Fibroblast of skin of right quadriceps (primary cell): ENCODE measurements around the gene KCNK10.
A peak's percentile ranks its signal among the peaks of the same experiment; 100 is the strongest.
"Not testable (repeated sequence)": the region's sequence is repeated elsewhere in the genome, so short reads cannot be mapped to it uniquely, and the experiment has no call there.

ENCODE experiments used
- DNase-seq: peaks from one replicate; pipeline ENCODE4 v3.0.0-alpha.2; 2013

KCNK10 gene

DNA sequence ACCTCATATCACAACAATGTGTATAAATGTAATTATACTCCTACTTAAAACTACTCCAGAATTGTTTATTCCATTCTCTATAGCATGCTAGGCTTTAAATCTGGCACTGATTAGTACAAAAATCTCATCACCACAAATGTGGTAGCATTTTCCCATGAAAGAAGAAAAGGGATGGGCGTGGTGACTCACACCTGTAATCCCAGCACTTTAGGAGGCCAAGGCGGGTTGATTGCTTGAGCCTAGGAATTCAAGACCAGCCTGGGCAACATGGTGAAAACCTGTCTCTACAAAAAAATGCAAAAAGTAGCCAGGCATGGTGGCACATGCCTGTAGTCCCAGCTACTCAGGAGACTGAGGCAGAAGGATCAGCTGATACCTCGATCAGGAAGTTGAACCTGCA lies 61.8 kb downstream of the KCNK10 start:
- not testable (repeated sequence) for DNase-seq

DNA sequence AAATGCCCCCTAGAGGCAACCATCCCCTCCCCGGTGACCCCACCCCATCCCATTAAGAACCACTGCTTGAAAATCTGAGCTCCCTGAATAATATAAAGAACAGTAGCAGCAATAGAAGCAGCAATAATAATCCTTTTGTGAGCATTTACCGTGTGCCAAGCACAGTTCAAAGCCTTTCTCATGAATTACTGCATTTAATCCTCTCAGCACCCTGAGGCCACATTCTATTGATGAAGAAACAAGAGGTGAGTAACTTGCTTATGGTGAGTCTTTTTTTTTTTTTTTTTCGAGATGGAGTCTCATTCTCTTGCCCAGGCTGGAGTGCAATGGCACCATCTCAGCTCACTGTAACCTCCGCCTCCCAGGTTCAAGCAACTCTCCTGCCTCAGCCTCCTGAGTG lies 65.0 kb downstream of the KCNK10 start:
- DNase-seq: no peak

- DNase-seq: no peak
Measured at GRCh38 chr14:88256997-88257950, 65.8 kb downstream of the KCNK10 start.

DNA sequence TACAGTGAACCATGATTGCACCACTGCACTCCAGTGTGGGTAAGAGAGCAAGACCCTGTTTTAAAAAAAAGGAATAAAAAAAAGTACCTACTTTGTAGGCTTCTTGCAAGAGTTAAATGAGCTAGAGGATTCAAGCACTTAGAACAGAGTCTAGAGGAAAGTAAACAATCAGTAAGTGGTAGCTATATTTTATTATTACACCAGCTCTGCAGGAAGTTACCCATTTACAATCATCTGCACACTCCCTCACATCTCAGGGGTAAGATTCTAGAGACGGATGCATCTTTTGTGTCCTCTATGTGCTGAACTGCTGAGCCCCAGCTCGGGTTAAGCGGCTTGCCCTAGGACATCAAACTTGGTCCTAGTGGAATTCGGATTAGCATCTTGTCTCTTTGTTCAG lies 67.3 kb downstream of the KCNK10 start:
- no peak for DNase-seq

GRCh38 chr14:88255196-88255595 lies 67.9 kb downstream of the KCNK10 start:
- no peak for DNase-seq

DNA sequence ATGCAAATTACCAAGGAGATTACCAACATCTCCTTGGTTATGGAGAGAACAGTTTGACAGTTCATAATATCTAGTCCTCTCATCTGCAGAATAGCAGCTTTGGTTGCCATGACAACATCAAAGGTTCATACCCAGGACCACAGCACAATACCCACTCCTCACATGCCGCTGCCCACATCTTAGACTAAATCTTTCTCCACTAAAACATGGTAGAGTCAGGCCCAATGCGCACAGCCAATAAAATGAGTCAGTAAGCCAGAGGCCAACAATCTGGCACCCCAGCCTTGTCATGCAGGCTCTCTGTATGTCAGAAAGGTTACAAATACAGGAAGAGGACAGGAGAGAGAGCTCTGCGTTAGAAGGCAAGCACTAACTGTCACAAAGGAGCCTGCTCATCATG lies 70.6 kb downstream of the KCNK10 start:
- DNase-seq: no peak

DNA sequence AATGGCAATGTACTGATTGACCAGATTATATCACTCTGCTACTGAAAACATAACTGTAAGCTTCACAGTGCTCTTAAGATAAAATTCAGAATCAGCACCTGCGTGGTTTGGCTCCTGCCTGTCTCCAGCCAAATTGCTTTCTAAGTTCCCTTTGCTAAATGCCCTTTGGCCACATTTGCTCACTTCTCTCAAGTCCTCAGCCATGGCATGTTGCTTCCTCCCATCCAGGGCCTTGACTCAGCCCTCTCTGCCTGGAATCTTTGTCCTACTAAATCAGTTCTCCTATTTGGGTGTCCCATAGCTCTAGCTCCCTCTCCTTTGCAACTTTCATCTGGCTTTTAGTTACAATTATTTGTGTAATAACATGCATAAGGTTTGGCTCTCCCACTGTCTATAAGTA lies 71.4 kb downstream of the KCNK10 start:
- no peak for DNase-seq

DNA sequence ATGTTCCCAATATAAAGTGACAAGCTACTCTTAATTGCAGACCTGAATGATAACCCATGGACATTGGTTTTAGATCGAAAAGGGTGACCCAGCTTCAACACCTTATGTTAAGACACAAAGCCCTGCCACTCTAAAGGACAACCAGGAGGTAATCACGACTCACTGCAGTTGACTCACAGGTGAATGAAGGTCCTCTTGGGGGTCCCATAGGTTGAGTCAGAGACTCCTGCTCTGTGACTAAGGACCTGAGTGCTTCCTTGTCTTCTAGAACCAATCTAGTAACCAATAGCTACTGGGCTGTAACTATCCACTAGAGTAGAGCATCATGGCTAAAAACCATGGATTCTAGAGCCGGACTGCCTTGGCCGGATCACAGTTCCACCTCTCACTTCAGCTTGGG lies 73.8 kb downstream of the KCNK10 start:
- no peak for DNase-seq

GRCh38 chr14:88248606-88249005 lies 74.5 kb downstream of the KCNK10 start:
- no peak for DNase-seq

GRCh38 chr14:88247228-88247627 lies 75.8 kb downstream of the KCNK10 start:
- DNase-seq: no peak

DNA sequence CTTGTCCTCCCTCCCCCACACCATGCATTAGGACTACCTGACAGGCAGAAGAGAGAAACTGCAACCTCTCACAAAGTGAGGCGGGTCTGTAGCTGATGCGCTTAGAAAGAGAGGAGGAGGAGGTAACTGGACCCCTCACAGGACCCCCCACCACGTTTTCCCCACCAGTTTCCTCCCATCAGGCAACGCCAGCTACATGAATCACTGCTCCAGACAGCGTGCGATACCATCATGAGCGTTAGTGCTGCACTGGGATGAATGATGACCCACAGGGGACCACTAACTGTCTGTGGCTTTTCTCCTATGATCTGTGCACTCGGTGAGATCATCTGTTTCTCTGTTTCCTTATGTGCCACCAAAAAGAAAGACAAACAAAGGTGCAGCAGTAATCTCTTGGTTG lies 77.7 kb downstream of the KCNK10 start:
- DNase-seq: peak; percentile 28

GRCh38 chr14:88243946-88244345 lies 79.1 kb downstream of the KCNK10 start:
- DNase-seq: no peak

GRCh38 chr14:88242446-88242845 lies 80.6 kb downstream of the KCNK10 start:
- no peak for DNase-seq

DNA sequence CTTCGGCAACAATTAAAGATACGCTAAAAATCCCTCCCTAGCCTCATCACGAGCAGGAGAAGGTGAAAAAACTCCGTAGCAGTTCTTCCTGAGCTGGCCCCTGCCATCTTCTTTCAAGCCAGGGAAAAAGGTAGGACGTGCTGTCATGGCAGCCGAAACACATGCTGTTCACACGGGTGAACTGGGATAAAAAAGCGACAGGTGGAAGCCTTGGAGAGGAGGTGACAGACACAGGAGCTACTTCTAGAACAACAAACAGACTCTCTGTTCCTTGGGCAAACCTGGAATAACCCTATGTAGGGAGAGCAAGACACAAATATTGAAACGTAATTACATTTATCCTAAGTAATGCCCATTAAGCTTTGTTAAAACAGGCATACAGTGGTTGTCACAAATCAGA lies 81.3 kb downstream of the KCNK10 start:
- no peak for DNase-seq

GRCh38 chr14:88234442-88234841 lies 88.6 kb downstream of the KCNK10 start:
- DNase-seq: no peak

GRCh38 chr14:88233915-88234314 lies 89.2 kb downstream of the KCNK10 start:
- DNase-seq: no peak

- no peak for DNase-seq
Measured at GRCh38 chr14:88232771-88233170, 90.3 kb downstream of the KCNK10 start.

DNA sequence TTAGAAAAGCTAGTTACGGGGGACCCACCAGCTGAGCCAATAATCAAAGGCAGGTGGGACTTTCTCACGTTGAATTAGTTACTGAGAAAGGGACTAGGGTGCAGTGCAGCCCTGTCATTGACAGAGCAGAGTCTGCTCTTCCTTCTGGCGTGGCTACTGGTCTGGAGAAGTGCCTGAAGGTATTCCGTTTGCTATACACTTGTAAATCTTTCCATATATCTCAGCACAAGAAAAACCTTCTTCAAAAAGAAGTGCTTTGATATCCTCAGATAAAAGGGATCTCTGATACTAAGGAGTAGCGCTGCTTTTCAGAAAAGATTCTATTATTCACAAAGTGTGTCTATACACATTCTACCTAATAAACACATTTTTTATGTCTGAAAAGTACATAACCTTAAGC lies 91.5 kb downstream of the KCNK10 start:
- DNase-seq: no peak

GRCh38 chr14:88229428-88229827 lies 93.6 kb downstream of the KCNK10 start:
- no peak for DNase-seq

GRCh38 chr14:88228522-88229236 lies 94.4 kb downstream of the KCNK10 start:
- DNase-seq: no peak

GRCh38 chr14:88227693-88228092 lies 95.4 kb downstream of the KCNK10 start:
- DNase-seq: no peak

DNA sequence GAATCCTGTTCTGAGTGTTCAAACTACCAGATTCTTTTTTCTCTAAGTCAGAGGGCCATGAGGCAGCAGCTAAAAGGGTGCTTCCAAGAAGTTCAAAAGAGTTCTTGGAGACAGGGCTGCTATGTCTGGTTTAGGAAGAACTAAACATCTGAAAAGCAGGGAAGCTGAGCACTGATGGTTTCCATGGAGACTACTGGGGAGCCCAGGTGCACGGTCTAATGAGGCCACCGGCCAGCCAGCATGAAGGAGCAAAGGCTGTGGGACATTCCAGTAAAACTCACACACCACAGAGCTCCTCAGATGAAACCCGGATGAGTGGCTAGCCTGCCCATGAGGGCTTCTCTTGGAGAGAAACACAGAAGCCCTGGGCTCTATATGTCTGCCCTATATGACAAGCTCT lies 97.3 kb downstream of the KCNK10 start:
- no peak for DNase-seq

DNA sequence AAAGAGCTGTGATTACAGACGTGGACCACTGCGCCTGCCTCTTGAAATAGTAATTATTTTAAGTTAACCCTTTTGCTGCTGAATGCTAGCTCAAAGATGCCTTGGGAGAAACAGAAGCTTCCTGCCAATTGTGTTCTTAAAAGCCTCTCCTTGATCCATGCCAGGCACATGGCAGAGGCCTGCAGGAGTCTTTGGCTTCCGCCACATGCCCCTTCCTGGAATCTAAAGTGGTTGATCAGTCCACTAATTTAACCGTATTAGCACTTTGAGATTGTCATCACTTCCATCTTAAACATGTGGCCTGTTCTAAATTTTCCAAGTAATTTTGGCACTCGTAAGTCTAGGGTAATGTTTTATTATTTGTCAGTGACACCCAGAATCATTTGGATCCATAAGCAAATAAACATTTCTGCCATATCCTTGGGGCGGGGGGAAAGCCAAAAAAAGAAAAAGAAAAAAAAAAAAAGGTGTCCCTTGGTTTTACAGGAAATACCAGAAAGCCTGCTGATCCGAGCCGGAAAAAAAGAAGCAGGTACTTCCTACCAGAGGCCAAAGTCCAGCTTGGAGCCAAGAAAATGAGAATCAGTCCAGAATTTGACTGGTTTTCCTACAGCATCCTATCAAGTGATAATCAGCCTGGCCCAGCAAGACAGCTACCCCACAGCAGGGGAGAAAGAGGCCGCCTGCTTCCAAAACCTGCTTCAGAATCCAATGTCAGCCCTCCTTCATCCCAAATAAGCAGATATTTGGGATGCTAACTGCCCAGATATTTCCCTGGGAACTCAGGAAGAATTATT lies 104.8 kb downstream of the KCNK10 start:
- no peak for DNase-seq
